Renal pelvis (tissue), 12 donors: Measurements from ENCODE around the gene TMEM38B. TPM values are rescaled to one million over a fixed set of nuclear protein-coding genes. Genes with fewer than 3 reads are reported as not detected.

Experiments used
- DNase-seq: peaks from one replicate; pipeline ENCODE4 v3.0.0-alpha.2; 2013
- long read RNA-seq, 16 experiments: transcript quantifications; one replicate each; lab custom pipeline, GENCODE V29; 2026
- polyA plus RNA-seq, 3 donors: library from polyadenylated mRNA; unstranded; fragments of 120-200 nt; gene quantifications; one replicate each; pipeline ENCODE4 v1.2.1, GENCODE V29; 2013; ENCODE audit not compliant: insufficient read length in 3 of 3

The TMEM38B gene
- 10 to 100 TPM; 40.5 to 45.5 (median 41.8) TPM for polyA plus RNA-seq
- long read RNA-seq, donor 1, transcript TMEM38B-202 (6 exons, 3,525 nt): major isoform, 15 of 15 reads
- long read RNA-seq, donor 1, partial matches to known transcripts: 0 of 15 reads
- long read RNA-seq, donor 1, other reads (novel, unspliced or antisense): 0 of 15 reads
- long read RNA-seq, donor 2, transcript TMEM38B-202 (6 exons, 3,525 nt): major isoform, 25 of 25 reads
- long read RNA-seq, donor 2, partial matches to known transcripts: 0 of 25 reads
- long read RNA-seq, donor 2, other reads (novel, unspliced or antisense): 0 of 25 reads
- long read RNA-seq, donor 3, transcript TMEM38B-202 (6 exons, 3,525 nt): major isoform, 12 of 12 reads
- long read RNA-seq, donor 3, partial matches to known transcripts: 0 of 12 reads
- long read RNA-seq, donor 3, other reads (novel, unspliced or antisense): 0 of 12 reads
- long read RNA-seq, donor 4, transcript TMEM38B-202 (6 exons, 3,525 nt): major isoform, 16 of 16 reads
- long read RNA-seq, donor 4, partial matches to known transcripts: 0 of 16 reads
- long read RNA-seq, donor 4, other reads (novel, unspliced or antisense): 0 of 16 reads
- long read RNA-seq, donor 5, transcript TMEM38B-202 (6 exons, 3,525 nt): major isoform, 10 of 15 reads
- long read RNA-seq, donor 5, partial matches to known transcripts: 5 of 15 reads
- long read RNA-seq, donor 5, other reads (novel, unspliced or antisense): 0 of 15 reads
- long read RNA-seq, donor 6, transcript TMEM38B-202 (6 exons, 3,525 nt): major isoform, 18 of 18 reads
- long read RNA-seq, donor 6, partial matches to known transcripts: 0 of 18 reads
- long read RNA-seq, donor 6, other reads (novel, unspliced or antisense): 0 of 18 reads
- long read RNA-seq, donor 7, transcript TMEM38B-202 (6 exons, 3,525 nt): major isoform, 14 of 21 reads
- long read RNA-seq, donor 7, partial matches to known transcripts: 7 of 21 reads
- long read RNA-seq, donor 7, other reads (novel, unspliced or antisense): 0 of 21 reads
- long read RNA-seq, donor 8, partial matches to known transcripts: 0 of 3 reads
- long read RNA-seq, donor 8, other reads (novel, unspliced or antisense): 0 of 3 reads
- long read RNA-seq, donor 9, transcript TMEM38B-202 (6 exons, 3,525 nt): major isoform, 14 of 14 reads
- long read RNA-seq, donor 9, partial matches to known transcripts: 0 of 14 reads
- long read RNA-seq, donor 9, other reads (novel, unspliced or antisense): 0 of 14 reads
- long read RNA-seq, donor 10, transcript TMEM38B-202 (6 exons, 3,525 nt): major isoform, 13 of 13 reads
- long read RNA-seq, donor 10, partial matches to known transcripts: 0 of 13 reads
- long read RNA-seq, donor 10, other reads (novel, unspliced or antisense): 0 of 13 reads
- long read RNA-seq, donor 11, partial matches to known transcripts: 5 of 8 reads
- long read RNA-seq, donor 11, other reads (novel, unspliced or antisense): 0 of 8 reads
- long read RNA-seq, donor 12, transcript TMEM38B-202 (6 exons, 3,525 nt): major isoform, 18 of 18 reads
- long read RNA-seq, donor 12, partial matches to known transcripts: 0 of 18 reads
- long read RNA-seq, donor 12, other reads (novel, unspliced or antisense): 0 of 18 reads
- long read RNA-seq, donor 13, transcript TMEM38B-202 (6 exons, 3,525 nt): major isoform, 8 of 8 reads
- long read RNA-seq, donor 13, partial matches to known transcripts: 0 of 8 reads
- long read RNA-seq, donor 13, other reads (novel, unspliced or antisense): 0 of 8 reads
- long read RNA-seq, donor 14: 0 reads
- long read RNA-seq, donor 15, transcript TMEM38B-202 (6 exons, 3,525 nt): major isoform, 19 of 29 reads
- long read RNA-seq, donor 15, partial matches to known transcripts: 10 of 29 reads
- long read RNA-seq, donor 15, other reads (novel, unspliced or antisense): 0 of 29 reads
- long read RNA-seq, donor 16, transcript TMEM38B-202 (6 exons, 3,525 nt): major isoform, 18 of 18 reads
- long read RNA-seq, donor 16, partial matches to known transcripts: 0 of 18 reads
- long read RNA-seq, donor 16, other reads (novel, unspliced or antisense): 0 of 18 reads

GRCh38 chr9:105694190-105694847 lies at the start of gene TMEM38B:
TMEM38B (plus strand) TSS chr9:105694541; CDS start chr9:105694661, 120 bp downstream.
- DNase-seq: peak; percentile 82

- DNase-seq: no peak
Observed at GRCh38 chr9:105646879-105647594, 47.3 kb upstream of the TMEM38B start.

GRCh38 chr9:105647595-105648349 lies 46.6 kb upstream of the TMEM38B start:
- DNase-seq: no peak

- no peak for DNase-seq
Observed at GRCh38 chr9:105651806-105652205, 42.5 kb upstream of the TMEM38B start.

GRCh38 chr9:105656131-105656921 lies 38.0 kb upstream of the TMEM38B start:
- DNase-seq: no peak

GRCh38 chr9:105658351-105658750 lies 36.0 kb upstream of the TMEM38B start:
- no peak for DNase-seq

GRCh38 chr9:105661011-105661410 lies 33.3 kb upstream of the TMEM38B start:
- DNase-seq: no peak

GRCh38 chr9:105662184-105663104 lies 31.9 kb upstream of the TMEM38B start, which contains the start of gene TAL2:
TAL2 (plus strand) TSS chr9:105662457; CDS start chr9:105662497, 40 bp downstream.
- no peak for DNase-seq

- DNase-seq: no peak
Observed at GRCh38 chr9:105663914-105664313, 30.4 kb upstream of the TMEM38B start.

- DNase-seq: no peak
Observed at GRCh38 chr9:105667867-105668266, 26.5 kb upstream of the TMEM38B start.

- no peak for DNase-seq
Observed at GRCh38 chr9:105670315-105670714, 24.0 kb upstream of the TMEM38B start.

- DNase-seq: no peak
Observed at GRCh38 chr9:105670775-105671174, 23.6 kb upstream of the TMEM38B start.

GRCh38 chr9:105672711-105673234 lies 21.6 kb upstream of the TMEM38B start:
- DNase-seq: no peak

GRCh38 chr9:105673850-105674387 lies 20.4 kb upstream of the TMEM38B start:
- DNase-seq: no peak

- DNase-seq: no peak
Observed at GRCh38 chr9:105676351-105676923, 17.9 kb upstream of the TMEM38B start.
